K562 (cell line): ENCODE measurements around the gene GPR142. TPM values are rescaled to one million over a fixed set of nuclear protein-coding genes. Genes with fewer than 3 reads are reported as not detected.

Experiments
- ATAC-seq: fragments of 200-7000 bp; cut with Tn5 transposase; 3 replicates; pipeline ENCODE4 v1.9.1; 2020; ENCODE audit warnings: moderate library complexity
- BruUV-seq: library from RNA; stranded (reverse); fragments of 400-500 nt; replicated peaks from 2 replicates; lab custom pipeline; 2021; lab: Mats Ljungman, UMichigan
- CTCF ChIA-PET: fragments of 300-600 bp; formaldehyde crosslinking; extraction: SDS; loops from one replicate; lab custom pipeline; 2021; ENCODE audit warnings: low intra/inter-chr PET ratio; lab: Yijun Ruan, JAX
- POLR2A ChIA-PET: fragments of 300-600, 350-650 bp; sonication (Branson Sonifier 250); formaldehyde crosslinking; extraction: SDS; loops from one replicate; lab custom pipeline; 2021; ENCODE audit warnings: antibody characterized with exemption, inconsistent platforms; lab: Yijun Ruan, JAX
- DNase-seq, 4 experiments: peaks; one replicate each; pipeline versions ENCODE4 v3.0.0 to v3.0.0-alpha.2; 2011 to 2018; ENCODE audit warnings: low spot score in 3 of 4, mixed read lengths in 3 of 4; ENCODE audit errors: extremely low read depth in 1 of 4
- FAIRE-seq: peaks from 2 replicates; lab custom pipeline; 2011; peaks lifted over from hg19 to GRCh38; lab: Jason Lieb, UNC
- H2AFZ ChIP-seq: 2 replicates; pipeline ENCODE4 v1.6.0; 2011; ENCODE audit warnings: low read depth, low read length, control low read depth, inconsistent platforms
- H3K27ac ChIP-seq: fragments of 200-600 bp; 3 replicates; pipeline ENCODE4 v1.8.0; 2011; ENCODE audit warnings: low read depth, mild to moderate bottlenecking, control low read depth, inconsistent platforms, low read length, moderate library complexity, mixed read lengths; ENCODE audit errors: extremely low read depth
- H3K27me3 ChIP-seq, 2 experiments: fragments of 300-600 bp in 1 of 2; 2 replicates in 1 of 2; 3 replicates in 1 of 2; pipeline versions ENCODE4 v1.6.0 to v1.8.0; 2011; ENCODE audit warnings: inconsistent platforms in 2 of 2, low read length in 2 of 2, mild to moderate bottlenecking in 1 of 2, mixed read lengths in 1 of 2, moderate library complexity in 1 of 2; ENCODE audit not compliant: control insufficient read depth in 2 of 2, insufficient read depth in 2 of 2
- H3K36me3 ChIP-seq: fragments of 300-600 bp; 3 replicates; pipeline ENCODE4 v1.8.0; 2011; ENCODE audit warnings: mild to moderate bottlenecking, low read length, inconsistent platforms; ENCODE audit not compliant: control insufficient read depth, insufficient read depth
- H3K4me1 ChIP-seq, 2 experiments: fragments of 200-600 bp in 1 of 2; replicated peaks in 1 of 2; 2 replicates in 1 of 2; 3 replicates in 1 of 2; pipeline versions ENCODE4 v1.5.1 to v1.8.0; 2011; ENCODE audit warnings: inconsistent platforms in 2 of 2, low read length in 2 of 2, mild to moderate bottlenecking in 1 of 2, mixed read lengths in 1 of 2, moderate library complexity in 1 of 2; ENCODE audit not compliant: control insufficient read depth in 2 of 2, insufficient read depth in 2 of 2
- H3K4me2 ChIP-seq: 2 replicates; pipeline ENCODE4 v1.6.1; 2011; ENCODE audit warnings: low read length, control low read depth, inconsistent platforms, mixed read lengths; ENCODE audit not compliant: insufficient read depth
- H3K4me3 ChIP-seq: fragments of 200-600 bp; sonication (generic), shearing (Covaris generic); 2 replicates; pipeline ENCODE4 v1.5.1; 2016; ENCODE audit warnings: control low read depth, inconsistent platforms
- H3K79me2 ChIP-seq: fragments of 200-600 bp; 3 replicates; pipeline ENCODE4 v1.8.0; 2011; ENCODE audit warnings: low read length, inconsistent platforms; ENCODE audit not compliant: control insufficient read depth, insufficient read depth
- H3K9ac ChIP-seq, 2 experiments: 2 replicates each; pipeline versions ENCODE4 v1.6.0 to v1.6.1; 2011; ENCODE audit warnings: low read depth in 2 of 2, low read length in 2 of 2, control low read depth in 1 of 2, inconsistent platforms in 1 of 2, mild to moderate bottlenecking in 1 of 2, mixed read lengths in 1 of 2; ENCODE audit not compliant: insufficient read depth in 1 of 2
- H3K9me1 ChIP-seq: one replicate; pipeline ENCODE4 v1.6.0; 2011; ENCODE audit warnings: inconsistent platforms, mild to moderate bottlenecking, low read length, moderate library complexity; ENCODE audit not compliant: control insufficient read depth, insufficient read depth
- H3K9me3 ChIP-seq: replicated peaks from 2 replicates; pipeline ENCODE4 v1.5.1; 2011; ENCODE audit warnings: low read depth, low read length, inconsistent platforms; ENCODE audit not compliant: control insufficient read depth, insufficient read depth
- H4K20me1 ChIP-seq: replicated peaks from 2 replicates; pipeline ENCODE4 v1.6.1; 2011; ENCODE audit warnings: low read length, inconsistent platforms, mixed read lengths; ENCODE audit not compliant: control insufficient read depth, insufficient read depth
- BHLHE40 ChIP-seq: IDR thresholded peaks from 2 replicates; pipeline ENCODE4 v1.6.1; 2011; ENCODE audit warnings: low read length, improper control_type of control experiment
- BRD9 ChIP-seq: fragments of 450-650 bp; IDR thresholded peaks from 2 replicates; pipeline ENCODE4 v1.6.1; 2018; ENCODE audit warnings: low read depth; ENCODE audit not compliant: partially characterized antibody
- ILK ChIP-seq: fragments of 450-650 bp; IDR thresholded peaks from 2 replicates; pipeline ENCODE4 v1.6.1; 2016; ENCODE audit warnings: missing genetic modification characterization, low read depth, mild to moderate bottlenecking, missing compliant biosample characterization, moderate library complexity, borderline replicate concordance
- NFATC3 ChIP-seq: fragments of 450-650 bp; IDR thresholded peaks from 2 replicates; pipeline ENCODE4 v1.6.1; 2017; ENCODE audit warnings: mild to moderate bottlenecking
- PURB ChIP-seq: sonication (generic); formaldehyde crosslinking; IDR thresholded peaks from 2 replicates; pipeline ENCODE4 v1.9.0; 2021; ENCODE audit warnings: low read depth, mild to moderate bottlenecking, missing genetic modification reagents
- RB1 ChIP-seq: fragments of 450-650 bp; IDR thresholded peaks from 2 replicates; pipeline ENCODE4 v1.6.1; 2017; ENCODE audit warnings: low read depth, mild to moderate bottlenecking
- RBM17 ChIP-seq: fragments of 200-400 bp; formaldehyde crosslinking; IDR thresholded peaks from 2 replicates; pipeline ENCODE4 v1.6.1; 2017; ENCODE audit warnings: low read depth, mild to moderate bottlenecking, low read length, borderline replicate concordance
- ZC3H8 ChIP-seq: fragments of 450-650 bp; IDR thresholded peaks from 2 replicates; pipeline ENCODE4 v1.6.1; 2017
- ZEB2 ChIP-seq: fragments of 450-650 bp; IDR thresholded peaks from 2 replicates; pipeline ENCODE4 v1.6.1; 2016
- ZNF583 ChIP-seq: fragments of 250-450 bp; sonication (Bioruptor Pico); IDR thresholded peaks from 2 replicates; pipeline ENCODE4 v1.4.0; 2020
- ZNF586 ChIP-seq: fragments of 450-650 bp; formaldehyde crosslinking; conservative IDR thresholded peaks from 2 replicates; pipeline ENCODE4 v1.4.0; 2020; ENCODE audit warnings: mild to moderate bottlenecking, moderate library complexity
- ZSCAN29 ChIP-seq: fragments of 450-650 bp; IDR thresholded peaks from 2 replicates; pipeline ENCODE4 v1.6.1; 2017
- WGBS: fragments of 100-300 bp; shearing (Covaris generic); methylation state at CpG from one replicate; pipeline ENCODE4 v1.1.6; 2016; ENCODE audit warnings: low coverage, mixed read lengths; ENCODE audit not compliant: insufficient coverage; ENCODE audit errors: missing lambda C conversion rate; 5-methylcytosine and 5-hydroxymethylcytosine counted together
- in situ Hi-C: fragments of 300-500 bp; cut with MboI; formaldehyde crosslinking; loops from 4 replicates; pipeline ENCODE4 v1.15.0; 2018; ENCODE audit warnings: inconsistent platforms, mixed read lengths
- intact Hi-C: fragments of 100-400 bp; cut with micrococcal nuclease; formaldehyde crosslinking; loops from 2 replicates; pipeline ENCODE4 v1.14.2; 2022
- polyA plus RNA-seq, 8 experiments: library from polyadenylated mRNA; depleted of rRNA in 4 of 8; stranded (reverse) in 5 of 8; unstranded in 3 of 8; fragments of >200 nt; fragmentation: Nextera tagmentation in 2 of 8; fragmentation: Illumina TruSeq in 1 of 8; extraction: Ambion mirVana in 2 of 8; extraction: Trizol in 1 of 8; gene quantifications; 2 replicates each; pipeline versions ENCODE4 v1.2.1 to v1.2.3, GENCODE V29; 2011 to 2014; ENCODE audit warnings: inconsistent platforms in 1 of 8, missing spikeins in 1 of 8
- total RNA-seq, 7 experiments: library from RNA; depleted of rRNA in 6 of 7; stranded (reverse); fragments of >200 nt in 6 of 7; fragmentation: Illumina TruSeq in 2 of 7; extraction: Trizol in 2 of 7; gene quantifications; 2 replicates each; pipeline versions ENCODE4 v1.2.1 to v1.2.3, GENCODE V29; 2011 to 2021; ENCODE audit warnings: low replicate concordance in 1 of 7

Gene GPR142
- total and polyA plus RNA-seq, 9 of the 15 experiments (the other 6 are each of a cell fraction or from before 2014, with no cell fraction given), result not detected

GRCh38 chr17:74371653-74372147 lies 4.4 kb downstream of the GPR142 start (continued):
- TF ChIP-seq ZNF586 (no peak), NFATC3 (no peak), BRD9 (no peak), RBM17 (no peak), BHLHE40 (no peak), RB1 (no peak)

- intact Hi-C loops (no loop called here), in situ Hi-C loops (loop anchor here (10.0 kb wide), 1 partner anchor 222 kb away; the partner anchor contains the start of gene CD300LD)
- H2AFZ ChIP-seq, result no peak overlapping the region
- H3K9me1 ChIP-seq, result no peaks in the 10 kb centered on the region
- CTCF ChIA-PET, result no interaction called here
- DNase-seq, result no peak
- no peaks in the 10 kb centered on the region for H3K36me3 ChIP-seq
- H3K4me3 ChIP-seq, result no peak overlapping the region
- no peak for FAIRE-seq
- H3K27ac ChIP-seq, result no peak overlapping the region
- H3K9me3 ChIP-seq, result no peaks in the 10 kb centered on the region
- peaks cover 0 to 22% of the 10 kb centered on the region in 2 experiments; a peak in 1 of 5 replicates for H3K4me1 ChIP-seq
- POLR2A ChIA-PET, result no interaction called here
- no peaks in the 10 kb centered on the region for H3K79me2 ChIP-seq
- no peak overlapping the region for H3K4me2 ChIP-seq
- no peak overlapping the region for H3K9ac ChIP-seq
- no peak for TF ChIP-seq ZSCAN29
- no peak for TF ChIP-seq ZNF583 (CRISPR knock-in tag)
- TF ChIP-seq PURB, result no peak
- no peak for TF ChIP-seq ZEB2
- TF ChIP-seq ILK (tag), result no peak
- TF ChIP-seq ZC3H8, result no peak
- peaks cover 30 to 63% of the 10 kb centered on the region in 2 experiments for H3K27me3 ChIP-seq
- no peak for ATAC-seq
- no TSS peak for BruUV-seq
- WGBS, result 8% methylated on average over 9 of the region's 9 CpGs
- H4K20me1 ChIP-seq, result peaks cover 9% of the 10 kb centered on the region
These were observed 5.1 kb downstream of the GPR142 start for GRCh38 chr17:74372426-74372825.
